Measurements from ENCODE around the gene SLC33A1.

The SLC33A1 gene

DNA sequence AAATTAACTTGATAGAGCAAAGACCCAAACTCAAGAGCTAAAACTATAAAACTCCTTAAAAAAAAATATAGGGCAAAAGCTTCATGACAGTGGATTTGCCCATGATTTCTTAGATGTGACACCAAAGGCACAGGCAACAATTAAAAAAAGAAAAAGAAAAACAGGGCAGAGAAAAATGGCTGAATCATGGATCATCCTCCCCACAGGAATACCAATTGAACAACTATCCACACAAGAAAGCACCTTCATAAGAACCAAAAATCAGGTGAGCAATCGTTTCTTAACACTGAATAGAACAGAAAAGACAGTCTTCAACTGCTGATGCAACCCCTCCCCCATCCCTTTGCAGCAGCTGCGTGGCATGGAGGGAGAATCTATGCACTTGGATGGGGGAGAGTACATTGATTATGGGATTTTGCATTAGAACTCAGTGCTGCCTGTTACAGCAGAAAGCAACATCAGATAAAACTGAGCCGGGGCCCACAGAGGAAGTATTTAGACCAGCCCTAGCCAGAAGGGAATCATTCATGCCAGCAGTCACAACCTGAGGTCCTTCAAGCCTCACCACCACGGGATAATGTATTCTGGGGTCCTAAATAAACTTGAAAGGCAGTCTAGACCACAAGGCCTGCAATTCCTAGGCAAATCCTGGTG lies 63.8 kb downstream of the SLC33A1 start:
- DNase-seq, result no peak

DNA sequence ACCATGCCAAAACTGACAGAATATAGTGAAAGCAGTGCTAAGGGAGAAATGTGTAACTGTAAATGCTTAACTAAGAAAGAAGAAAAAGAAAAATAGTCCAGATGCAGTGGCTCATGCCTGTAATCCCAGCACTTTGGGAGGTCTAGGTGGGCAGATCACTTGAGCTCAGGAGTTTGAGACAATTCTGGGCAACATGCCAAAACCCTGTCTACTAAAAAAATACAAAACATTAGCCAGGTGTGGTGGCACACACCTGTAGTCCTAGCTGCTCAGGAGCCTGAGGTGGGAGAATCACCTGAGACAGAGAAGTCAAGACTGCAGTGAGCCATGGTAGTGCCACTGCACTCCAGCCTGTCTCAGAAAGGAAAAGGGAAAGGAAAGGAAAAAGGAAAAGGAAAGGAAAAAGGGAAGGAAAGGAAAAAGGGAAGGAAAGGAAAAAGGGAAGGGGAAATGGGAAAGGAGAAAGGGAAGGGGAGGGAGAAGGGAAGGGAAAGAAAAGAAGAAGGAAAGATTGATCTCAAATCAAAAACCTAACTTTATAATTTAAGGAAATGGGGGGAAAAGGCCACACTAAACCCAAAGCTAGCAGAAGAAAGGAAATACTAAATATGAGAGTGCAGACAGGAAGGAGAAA lies 68.4 kb downstream of the SLC33A1 start:
- DNase-seq, result no peak

DNA sequence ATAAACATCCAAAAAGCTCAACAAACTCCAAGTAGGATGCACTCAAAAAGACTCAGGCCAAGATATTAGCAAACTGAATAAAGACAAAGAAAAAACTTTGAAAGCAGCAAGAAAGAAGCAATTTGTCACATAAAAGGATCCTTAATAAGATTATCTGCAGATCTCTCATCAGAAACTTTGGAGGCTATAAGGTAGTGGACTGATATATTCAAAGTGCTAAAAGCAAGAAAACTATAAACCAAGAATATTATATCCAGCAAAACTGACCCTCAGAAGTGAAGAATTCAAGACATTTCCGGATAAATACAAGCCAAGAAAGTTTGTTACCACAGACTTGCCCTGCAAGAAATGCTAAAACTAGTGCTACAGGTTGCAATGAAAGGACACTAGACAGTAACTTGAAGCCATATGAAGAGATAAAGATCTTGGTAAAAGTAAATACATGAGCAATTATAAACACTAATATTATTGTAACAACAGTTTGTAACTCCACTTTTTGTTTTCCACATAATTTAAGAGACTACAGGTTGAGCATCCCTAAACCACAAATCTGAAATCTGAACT lies 71.8 kb downstream of the SLC33A1 start:
- no peak for DNase-seq

DNA sequence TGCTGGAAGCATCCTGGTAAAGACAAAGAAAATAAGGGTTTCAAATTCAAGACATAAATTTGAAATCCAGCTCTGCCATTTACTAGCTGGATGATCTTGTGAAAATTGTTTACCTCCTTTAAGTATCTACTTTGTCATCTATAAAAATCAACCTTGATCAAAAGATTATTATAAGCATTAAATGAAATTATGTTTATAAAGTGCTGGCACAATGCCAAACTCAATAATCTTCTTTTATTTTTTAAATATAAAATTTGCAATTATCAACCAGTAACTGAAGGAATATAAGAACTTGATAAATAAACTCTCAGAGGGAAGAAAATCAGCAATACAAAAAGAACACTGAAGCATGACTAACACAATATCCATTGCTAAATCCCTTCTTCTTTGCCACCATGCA lies 73.9 kb downstream of the SLC33A1 start:
- DNase-seq, result no peak

DNA sequence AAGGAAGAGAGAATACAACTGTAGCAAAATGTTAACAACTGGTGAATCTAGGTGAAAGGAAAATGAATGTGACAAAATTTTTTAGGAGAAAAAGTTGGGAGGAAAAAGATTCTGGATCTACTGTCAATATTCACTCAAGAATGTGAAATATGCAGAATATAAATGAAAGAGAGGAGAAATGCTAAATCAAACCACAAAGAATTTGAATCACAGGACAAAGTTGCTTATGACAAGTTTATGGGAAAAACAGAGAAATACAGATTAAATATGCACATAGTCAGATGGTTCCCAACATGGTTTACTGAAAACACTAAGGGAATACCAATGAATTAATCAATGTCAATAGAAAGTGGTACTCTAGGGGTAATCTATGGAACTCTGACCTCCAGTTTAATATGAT lies 75.8 kb downstream of the SLC33A1 start:
- DNase-seq, result no peak

DNA sequence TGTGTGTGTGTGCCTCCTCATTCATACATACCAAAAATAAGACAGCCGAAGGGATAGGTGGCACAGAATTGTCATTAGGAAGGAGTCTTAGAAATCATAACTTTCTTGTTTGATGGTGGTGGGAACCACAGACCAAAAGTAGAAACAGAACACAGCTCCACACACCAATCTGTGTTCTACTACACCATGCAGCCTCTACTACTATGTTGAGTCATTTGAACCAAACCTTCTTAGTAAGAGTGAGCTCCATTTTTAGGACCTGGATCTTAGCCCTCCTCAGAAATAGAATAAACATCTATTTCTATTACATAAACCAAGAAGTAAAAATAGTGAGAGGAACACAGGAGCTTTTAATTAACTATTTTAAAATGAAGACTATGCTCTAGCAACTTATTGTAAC lies 81.4 kb downstream of the SLC33A1 start:
- DNase-seq, result no peak

DNA sequence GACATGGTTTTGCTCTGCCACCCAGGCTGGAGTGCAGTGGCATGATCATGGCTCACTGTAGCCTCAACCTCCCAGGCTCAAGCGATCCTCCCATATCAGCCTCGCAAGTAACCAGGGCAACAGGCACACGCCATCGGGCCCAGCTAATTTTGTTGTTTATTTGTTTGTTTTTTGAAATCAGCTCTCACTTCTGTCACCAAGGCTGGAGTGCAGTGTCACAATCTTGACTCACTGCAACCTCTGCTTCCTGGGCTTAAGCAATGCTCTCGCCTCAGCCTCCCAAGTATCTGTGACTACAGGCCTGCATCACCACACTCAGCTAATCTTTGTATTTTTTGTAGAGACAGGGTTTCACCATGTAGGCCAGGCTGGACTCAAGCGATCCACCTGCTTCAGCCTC lies 83.1 kb downstream of the SLC33A1 start:
- peak in 3 of 4 experiments; percentile 10 to 30 (median 25) for DNase-seq

Data from suppressor macrophage (primary cell).